Ishikawa (cell line): Measurements from ENCODE around the gene KRTAP9-8.
"Not testable (repeated sequence)": the region's sequence is repeated elsewhere in the genome, so short reads cannot be mapped to it uniquely, and the experiment has no call there.

Experiments used
- CEBPB ChIP-seq: IDR thresholded peaks from 2 replicates; pipeline ENCODE4 v1.6.1; 2012
- EP300 ChIP-seq: IDR thresholded peaks from 2 replicates; pipeline ENCODE4 v1.6.1; 2012; ENCODE audit warnings: borderline replicate concordance
- FOXM1 ChIP-seq: IDR thresholded peaks from 2 replicates; pipeline ENCODE4 v1.6.1; 2012; ENCODE audit warnings: low read depth, borderline replicate concordance
- NFIC ChIP-seq: IDR thresholded peaks from 2 replicates; pipeline ENCODE4 v1.6.1; 2012
- RAD21 ChIP-seq: IDR thresholded peaks from 2 replicates; pipeline ENCODE4 v1.6.1; 2012; ENCODE audit warnings: low read depth
- TAF1 ChIP-seq: IDR thresholded peaks from 2 replicates; pipeline ENCODE4 v1.6.1; 2012; ENCODE audit warnings: low read depth, mild to moderate bottlenecking
- TCF12 ChIP-seq: IDR thresholded peaks from 2 replicates; pipeline ENCODE4 v1.6.1; 2012; ENCODE audit warnings: low read depth
- TEAD4 ChIP-seq: IDR thresholded peaks from 2 replicates; pipeline ENCODE4 v1.6.1; 2012
- YY1 ChIP-seq: IDR thresholded peaks from 2 replicates; pipeline ENCODE4 v1.6.1; 2012; ENCODE audit warnings: low read depth
- ZBTB7A ChIP-seq: IDR thresholded peaks from 2 replicates; pipeline ENCODE4 v1.6.1; 2012; ENCODE audit warnings: low read depth
- TF ChIP-seq, protein P1 (sequence below): IDR thresholded peaks from 2 replicates; pipeline ENCODE4 v1.6.1; 2012; ENCODE audit warnings: low read depth, mild to moderate bottlenecking
- TF ChIP-seq, protein P2 (sequence below): IDR thresholded peaks from 2 replicates; pipeline ENCODE4 v1.6.1; 2012

- not testable (repeated sequence) for TF ChIP-seq TEAD4, ZBTB7A, YY1, FOXM1, EP300, TCF12, RAD21, TAF1, NFIC, CEBPB
- TF ChIP-seq, protein P1, sequence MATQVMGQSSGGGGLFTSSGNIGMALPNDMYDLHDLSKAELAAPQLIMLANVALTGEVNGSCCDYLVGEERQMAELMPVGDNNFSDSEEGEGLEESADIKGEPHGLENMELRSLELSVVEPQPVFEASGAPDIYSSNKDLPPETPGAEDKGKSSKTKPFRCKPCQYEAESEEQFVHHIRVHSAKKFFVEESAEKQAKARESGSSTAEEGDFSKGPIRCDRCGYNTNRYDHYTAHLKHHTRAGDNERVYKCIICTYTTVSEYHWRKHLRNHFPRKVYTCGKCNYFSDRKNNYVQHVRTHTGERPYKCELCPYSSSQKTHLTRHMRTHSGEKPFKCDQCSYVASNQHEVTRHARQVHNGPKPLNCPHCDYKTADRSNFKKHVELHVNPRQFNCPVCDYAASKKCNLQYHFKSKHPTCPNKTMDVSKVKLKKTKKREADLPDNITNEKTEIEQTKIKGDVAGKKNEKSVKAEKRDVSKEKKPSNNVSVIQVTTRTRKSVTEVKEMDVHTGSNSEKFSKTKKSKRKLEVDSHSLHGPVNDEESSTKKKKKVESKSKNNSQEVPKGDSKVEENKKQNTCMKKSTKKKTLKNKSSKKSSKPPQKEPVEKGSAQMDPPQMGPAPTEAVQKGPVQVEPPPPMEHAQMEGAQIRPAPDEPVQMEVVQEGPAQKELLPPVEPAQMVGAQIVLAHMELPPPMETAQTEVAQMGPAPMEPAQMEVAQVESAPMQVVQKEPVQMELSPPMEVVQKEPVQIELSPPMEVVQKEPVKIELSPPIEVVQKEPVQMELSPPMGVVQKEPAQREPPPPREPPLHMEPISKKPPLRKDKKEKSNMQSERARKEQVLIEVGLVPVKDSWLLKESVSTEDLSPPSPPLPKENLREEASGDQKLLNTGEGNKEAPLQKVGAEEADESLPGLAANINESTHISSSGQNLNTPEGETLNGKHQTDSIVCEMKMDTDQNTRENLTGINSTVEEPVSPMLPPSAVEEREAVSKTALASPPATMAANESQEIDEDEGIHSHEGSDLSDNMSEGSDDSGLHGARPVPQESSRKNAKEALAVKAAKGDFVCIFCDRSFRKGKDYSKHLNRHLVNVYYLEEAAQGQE: not testable (repeated sequence)
- TF ChIP-seq, protein P2, sequence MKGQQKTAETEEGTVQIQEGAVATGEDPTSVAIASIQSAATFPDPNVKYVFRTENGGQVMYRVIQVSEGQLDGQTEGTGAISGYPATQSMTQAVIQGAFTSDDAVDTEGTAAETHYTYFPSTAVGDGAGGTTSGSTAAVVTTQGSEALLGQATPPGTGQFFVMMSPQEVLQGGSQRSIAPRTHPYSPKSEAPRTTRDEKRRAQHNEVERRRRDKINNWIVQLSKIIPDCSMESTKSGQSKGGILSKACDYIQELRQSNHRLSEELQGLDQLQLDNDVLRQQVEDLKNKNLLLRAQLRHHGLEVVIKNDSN: not testable (repeated sequence)
These were observed 37.9 kb downstream of the KRTAP9-8 start, which contains the start of gene KRTAP9-7 for GRCh38 chr17:41275648-41276190.
